Measurements from ENCODE around the gene PRKAG2. TPM values are rescaled to one million over a fixed set of nuclear protein-coding genes. Genes with fewer than 3 reads are reported as not detected.
"Not testable (repeated sequence)": the region's sequence is repeated elsewhere in the genome, so short reads cannot be mapped to it uniquely, and the experiment has no call there.

Gene PRKAG2
- total RNA-seq, 1 donor = 13.2 TPM

- DNase-seq (ENCODE audit: low read depth in 2 of 3, low spot score in 2 of 3) = no peak
These were observed 39.5 kb downstream of the PRKAG2 start for GRCh38 chr7:151837285-151838042.

DNA sequence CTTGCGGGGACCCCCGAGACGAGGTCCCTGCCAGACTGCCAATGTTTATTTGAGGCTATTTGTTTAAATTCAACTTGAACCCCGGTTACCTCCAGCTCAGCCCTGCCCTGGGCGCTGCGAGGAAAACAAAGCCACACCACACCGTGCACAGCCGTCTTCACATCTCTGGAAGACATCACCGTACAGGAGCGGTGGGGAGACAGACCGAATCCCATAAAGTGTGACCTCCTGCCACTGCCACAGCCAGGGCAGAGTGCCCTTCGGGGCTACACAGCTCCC, 40.0 kb downstream of the PRKAG2 start:
- DNase-seq (ENCODE audit: low read depth in 2 of 3, low spot score in 2 of 3) = no peak

DNA sequence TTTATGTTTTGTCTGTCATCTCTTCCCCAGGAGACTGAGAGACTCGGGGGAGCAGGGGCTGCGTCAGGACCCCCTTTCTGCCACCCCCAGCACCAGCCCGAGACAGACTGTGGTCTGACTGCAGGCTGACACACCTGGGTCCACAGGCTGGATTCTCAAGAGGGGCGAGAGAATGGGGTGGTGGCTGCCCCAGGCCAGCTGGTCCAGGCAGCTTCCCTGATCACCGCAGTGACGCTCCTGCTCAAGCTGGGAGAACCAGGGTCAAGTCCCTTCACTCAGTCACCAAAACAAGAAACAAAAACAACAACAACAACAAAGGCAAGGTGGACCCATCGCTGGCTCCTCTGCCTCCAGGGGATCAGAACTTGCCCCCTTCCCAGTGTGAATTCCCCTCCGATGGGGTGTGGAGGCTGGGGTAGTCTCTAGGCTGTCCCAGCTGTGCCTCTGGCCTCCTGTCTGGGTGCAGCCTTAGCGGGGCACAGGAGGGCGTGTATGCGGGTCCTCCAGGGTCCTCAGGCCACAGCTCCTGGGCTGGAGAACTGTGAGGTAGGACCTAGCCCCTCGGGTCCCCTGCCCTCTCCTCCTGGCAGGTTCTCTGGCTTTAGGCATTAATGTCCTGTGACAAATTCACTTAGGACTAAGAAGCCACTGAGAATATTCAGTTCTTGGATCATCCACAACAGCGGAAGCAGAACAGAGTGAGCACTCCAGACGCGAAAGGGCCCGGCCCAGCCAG, 40.6 kb downstream of the PRKAG2 start:
- DNase-seq (ENCODE audit: low read depth in 2 of 3, low spot score in 2 of 3) = no peak

- DNase-seq (ENCODE audit: low read depth in 2 of 3, low spot score in 2 of 3) = no peak
These were observed 41.3 kb downstream of the PRKAG2 start for GRCh38 chr7:151835636-151836035.

DNA sequence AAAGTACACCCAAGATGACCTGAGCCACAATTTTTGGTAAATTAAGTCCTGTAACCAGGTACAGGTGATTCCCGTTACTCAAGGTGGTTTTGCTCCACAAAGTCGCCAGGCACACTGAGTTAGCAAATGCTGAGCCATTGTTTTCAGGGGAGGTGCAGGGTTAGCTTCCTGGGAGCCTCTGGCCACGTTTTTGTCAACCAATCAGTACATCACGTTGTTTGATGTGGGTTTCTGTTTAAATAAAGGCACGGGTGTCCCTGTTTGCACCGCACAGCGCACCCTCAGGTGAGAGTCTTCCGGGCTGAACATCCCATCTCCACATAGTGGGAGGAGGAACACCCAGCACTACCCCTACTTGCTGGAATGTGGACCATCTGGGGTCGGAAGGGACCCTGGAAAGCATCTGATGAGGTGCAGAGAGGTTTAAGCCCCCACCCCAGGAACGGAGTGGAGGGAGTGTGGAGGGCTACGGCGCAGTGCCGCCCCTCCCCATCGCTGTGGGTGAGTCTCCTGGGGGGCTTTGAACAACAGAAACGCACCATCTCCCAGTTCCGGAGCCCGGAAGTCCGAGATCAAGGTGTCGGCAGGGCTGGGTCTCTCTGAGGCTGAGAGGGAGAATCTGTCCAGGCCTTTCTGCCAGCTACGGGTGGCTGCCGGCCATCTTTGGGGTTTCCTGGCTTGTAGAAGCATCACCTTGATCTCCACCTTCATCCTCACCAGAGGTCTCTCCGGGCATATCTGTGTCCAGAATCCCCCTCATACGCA, 42.5 kb downstream of the PRKAG2 start:
- no peak for DNase-seq (ENCODE audit: low read depth in 2 of 3, low spot score in 2 of 3)

- DNase-seq (ENCODE audit: low read depth in 2 of 3, low spot score in 2 of 3) = no peak
These were observed 43.2 kb downstream of the PRKAG2 start for GRCh38 chr7:151833691-151834090.

DNA sequence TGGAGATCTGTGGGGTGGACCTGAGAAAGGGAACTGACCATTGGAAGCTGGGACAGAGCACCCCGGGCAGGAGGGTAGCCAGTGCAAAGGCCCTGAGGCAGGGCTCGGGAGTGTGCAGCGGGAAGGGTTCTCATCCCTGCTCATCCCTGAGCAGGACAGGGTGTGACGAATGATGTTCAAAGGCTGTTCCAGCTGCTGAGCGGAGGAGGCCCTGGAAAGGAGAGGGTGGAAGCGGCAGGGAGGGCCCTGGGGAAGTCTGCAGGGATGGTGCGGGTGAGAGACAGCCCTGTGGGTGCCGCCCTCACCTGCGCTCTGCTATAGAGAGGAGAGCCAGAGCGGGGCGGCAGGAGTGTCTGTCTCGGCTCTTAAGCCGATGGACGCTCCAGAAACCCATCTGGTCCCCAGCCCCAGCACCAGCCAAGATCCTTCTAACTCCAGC, 43.7 kb downstream of the PRKAG2 start:
- no peak for DNase-seq (ENCODE audit: low read depth in 2 of 3, low spot score in 2 of 3)

- DNase-seq (ENCODE audit: low read depth in 2 of 3, low spot score in 2 of 3) = no peak
These were observed 44.3 kb downstream of the PRKAG2 start for GRCh38 chr7:151832656-151833055.

GRCh38 chr7:151832138-151832537, 44.8 kb downstream of the PRKAG2 start:
- no peak for DNase-seq (ENCODE audit: low read depth in 2 of 3, low spot score in 2 of 3)

- DNase-seq (ENCODE audit: low read depth in 2 of 3, low spot score in 2 of 3) = no peak
These were observed 45.3 kb downstream of the PRKAG2 start for GRCh38 chr7:151831606-151832005.

GRCh38 chr7:151830121-151830830, 46.6 kb downstream of the PRKAG2 start:
- DNase-seq (ENCODE audit: low read depth in 2 of 3, low spot score in 2 of 3) = no peak

DNA sequence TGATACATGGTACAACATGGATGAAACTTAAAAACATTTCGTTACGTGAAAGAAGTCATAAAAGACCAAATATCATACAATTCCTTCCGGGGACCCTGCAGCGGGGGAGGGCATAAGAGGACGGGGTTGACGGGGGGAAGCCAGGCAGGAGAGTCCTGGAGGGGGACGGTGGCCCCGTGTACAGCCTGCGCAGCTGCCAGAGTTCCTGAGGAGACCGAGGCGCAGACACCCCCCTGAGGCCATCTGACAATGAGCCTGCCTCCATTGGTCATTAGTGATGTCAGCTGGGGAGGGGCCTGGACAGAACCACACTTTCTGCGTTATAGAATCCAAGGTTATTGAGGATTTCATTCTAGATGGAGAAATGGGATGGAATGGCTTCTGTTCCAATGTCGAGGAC, 47.2 kb downstream of the PRKAG2 start:
- no peak for DNase-seq (ENCODE audit: low read depth in 2 of 3, low spot score in 2 of 3)

DNA sequence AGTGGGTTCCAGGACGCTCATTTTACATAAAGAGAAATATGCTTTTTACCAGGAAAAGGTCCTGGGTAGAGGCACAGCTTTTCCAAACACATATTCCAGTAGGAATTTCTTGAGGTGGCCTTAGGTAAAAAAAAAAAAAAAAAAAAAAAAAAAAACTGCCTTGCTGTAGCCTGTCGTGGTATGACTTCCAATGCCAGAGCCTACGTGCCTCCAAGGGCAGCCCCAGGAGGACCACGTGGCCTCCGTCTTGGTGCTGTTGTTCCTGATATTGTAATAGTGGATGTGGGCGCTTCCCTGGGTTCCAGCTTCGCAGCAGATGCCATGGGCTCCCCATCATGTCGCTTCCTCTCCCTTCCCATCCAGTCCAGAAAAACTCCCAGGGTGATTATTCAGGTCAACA, 49.3 kb downstream of the PRKAG2 start:
- DNase-seq (ENCODE audit: low read depth in 2 of 3, low spot score in 2 of 3) = no peak

DNA sequence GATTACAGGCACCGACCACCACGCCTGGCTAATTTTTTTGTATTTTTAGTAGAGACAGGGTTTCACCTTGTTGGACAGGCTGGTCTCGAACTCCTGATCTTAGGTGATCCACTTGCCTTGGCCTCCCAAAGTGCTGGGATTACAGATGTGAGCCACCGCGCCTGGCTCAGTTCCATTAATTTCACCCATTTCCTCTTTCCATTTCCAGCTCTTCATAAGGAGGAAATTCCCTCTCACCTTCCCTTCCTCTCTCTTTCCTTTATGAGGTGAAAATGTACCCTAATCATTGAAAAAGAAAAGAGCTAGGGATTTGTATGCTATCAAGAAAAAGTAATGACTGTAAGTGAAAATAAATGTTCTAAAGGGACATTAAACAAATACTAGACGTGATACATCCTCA, 50.6 kb downstream of the PRKAG2 start:
- DNase-seq (ENCODE audit: low read depth in 2 of 3, low spot score in 2 of 3) = not testable (repeated sequence)

- no peak for DNase-seq (ENCODE audit: low read depth in 2 of 3, low spot score in 2 of 3)
These were observed 51.2 kb downstream of the PRKAG2 start for GRCh38 chr7:151825721-151826120.

DNA sequence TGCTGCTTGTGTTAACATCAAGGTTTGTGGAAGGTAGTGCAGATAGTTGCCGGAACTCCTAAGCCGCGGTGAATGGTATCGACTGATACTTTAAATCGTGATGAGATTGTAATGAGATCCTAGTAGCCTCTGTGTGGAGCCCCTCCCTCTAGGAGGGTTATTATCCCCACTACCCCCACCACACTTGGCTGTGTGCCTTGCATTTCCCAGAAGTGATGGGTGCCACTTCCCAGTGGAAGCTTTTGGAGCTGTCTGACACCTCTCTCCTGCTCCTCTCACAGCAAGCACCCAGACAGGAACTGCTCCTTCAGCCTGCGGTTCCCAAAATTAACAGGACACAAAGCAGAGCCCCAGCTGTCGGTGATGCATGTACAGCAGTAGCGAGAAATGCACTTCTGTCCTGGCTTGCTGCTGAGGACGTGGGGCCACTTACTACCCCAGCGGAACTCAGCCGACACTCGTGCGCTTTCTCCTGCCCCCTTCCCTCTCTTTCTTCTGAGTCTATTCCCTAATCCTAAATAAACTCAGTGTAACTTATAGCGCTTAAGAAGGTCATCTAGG, 52.5 kb downstream of the PRKAG2 start:
- DNase-seq (ENCODE audit: low read depth in 2 of 3, low spot score in 2 of 3) = no peak

DNA sequence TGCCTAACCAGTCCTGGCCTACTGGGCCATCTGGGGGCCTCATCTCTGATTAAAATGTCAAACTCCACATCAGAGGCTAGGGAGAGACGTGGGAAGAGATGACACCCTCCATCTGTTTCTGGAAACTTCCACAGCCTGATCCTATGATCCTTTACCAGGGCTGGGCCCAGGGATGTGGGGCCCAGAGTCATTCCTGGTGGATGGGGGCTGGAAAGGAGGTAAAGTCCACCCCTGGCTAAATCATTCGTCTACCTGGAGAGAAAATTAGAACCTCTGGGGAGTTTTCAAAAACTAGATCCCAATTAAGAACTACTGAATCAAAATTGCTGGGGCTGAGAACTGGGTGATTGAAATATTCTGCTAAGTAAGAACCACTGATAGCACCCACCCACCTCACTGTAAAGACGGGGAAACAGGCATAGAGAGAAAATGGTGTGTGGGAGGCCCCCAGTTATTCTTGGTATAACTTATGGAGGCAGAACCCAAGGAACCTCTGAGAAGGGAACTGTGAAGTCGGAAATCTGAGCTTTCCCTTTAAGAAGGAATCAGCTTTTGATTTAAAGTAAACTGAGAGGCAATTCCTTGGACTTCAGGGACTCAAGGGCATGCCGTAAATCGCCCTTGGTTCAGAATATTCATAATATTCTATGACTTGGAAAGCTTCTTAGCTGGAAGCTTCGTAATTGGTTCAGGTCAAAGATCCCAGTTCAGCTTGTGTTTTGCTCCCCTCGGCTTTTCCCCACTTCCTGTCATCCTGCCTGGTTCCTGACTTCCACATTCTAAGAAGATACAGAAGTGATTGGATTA, 53.1 kb downstream of the PRKAG2 start:
- no peak for DNase-seq (ENCODE audit: low read depth in 2 of 3, low spot score in 2 of 3)

- no peak for DNase-seq (ENCODE audit: low read depth in 2 of 3, low spot score in 2 of 3)
These were observed 54.3 kb downstream of the PRKAG2 start for GRCh38 chr7:151822541-151823181.

DNA sequence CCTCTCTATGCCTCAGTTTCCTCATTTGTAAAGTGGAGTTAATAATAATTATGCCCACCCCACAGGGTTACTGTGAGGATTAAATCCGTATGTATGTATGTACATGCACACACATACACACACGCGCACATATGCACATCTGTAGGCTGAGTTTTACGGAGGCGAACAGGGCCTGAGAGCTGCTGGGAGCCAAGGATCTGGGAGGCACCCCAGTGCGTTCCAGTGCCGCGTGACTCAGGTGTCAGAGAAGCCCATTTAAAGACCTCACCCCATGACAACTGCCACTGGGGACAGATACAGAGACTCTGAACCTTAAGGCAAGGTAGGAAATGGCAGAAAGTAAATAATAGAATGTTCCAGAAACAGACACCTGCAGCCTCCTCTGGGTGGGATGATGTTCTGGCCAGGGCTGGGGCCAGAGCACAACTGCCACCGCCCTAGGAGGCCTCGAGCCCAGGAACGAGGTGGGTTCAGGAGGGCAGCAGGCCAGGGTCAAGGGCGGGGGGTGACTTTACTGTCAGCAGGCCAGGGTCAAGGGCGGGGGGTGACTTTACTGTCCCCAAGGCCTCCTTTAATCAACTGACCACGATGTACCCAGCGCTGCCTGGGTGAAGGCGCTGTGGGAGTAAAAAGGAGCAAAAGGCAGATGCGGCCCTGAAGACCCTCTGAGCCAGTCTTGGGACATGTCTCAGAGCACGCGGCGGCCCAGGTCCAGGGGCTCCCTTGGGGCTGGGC, 54.9 kb downstream of the PRKAG2 start:
- no peak for DNase-seq (ENCODE audit: low read depth in 2 of 3, low spot score in 2 of 3)

Measured in hematopoietic multipotent progenitor cell (in vitro differentiated cells).